Measurements from ENCODE around the gene CDK5RAP3.

- peak; percentile 41 for TF ChIP-seq CTCF (IDR thresholded peaks at IDR 0.05; ENCODE audit: insufficient read depth, low read length)
- TF ChIP-seq POLR2AphosphoS5 (IDR thresholded peaks at IDR 0.05; ENCODE audit: low read depth), result no peak
- TF ChIP-seq REST (IDR thresholded peaks at IDR 0.05; ENCODE audit: insufficient replicate concordance, low read depth), result no peak
- no peak for TF ChIP-seq GABPA (IDR thresholded peaks at IDR 0.05; ENCODE audit: low read depth)
Measured at GRCh38 chr17:47949197-47949759, 21.6 kb upstream of the CDK5RAP3 start.

Measured in HL-60 (cell line).